ENCODE data around the gene SNCG.

SNCG gene

DNA sequence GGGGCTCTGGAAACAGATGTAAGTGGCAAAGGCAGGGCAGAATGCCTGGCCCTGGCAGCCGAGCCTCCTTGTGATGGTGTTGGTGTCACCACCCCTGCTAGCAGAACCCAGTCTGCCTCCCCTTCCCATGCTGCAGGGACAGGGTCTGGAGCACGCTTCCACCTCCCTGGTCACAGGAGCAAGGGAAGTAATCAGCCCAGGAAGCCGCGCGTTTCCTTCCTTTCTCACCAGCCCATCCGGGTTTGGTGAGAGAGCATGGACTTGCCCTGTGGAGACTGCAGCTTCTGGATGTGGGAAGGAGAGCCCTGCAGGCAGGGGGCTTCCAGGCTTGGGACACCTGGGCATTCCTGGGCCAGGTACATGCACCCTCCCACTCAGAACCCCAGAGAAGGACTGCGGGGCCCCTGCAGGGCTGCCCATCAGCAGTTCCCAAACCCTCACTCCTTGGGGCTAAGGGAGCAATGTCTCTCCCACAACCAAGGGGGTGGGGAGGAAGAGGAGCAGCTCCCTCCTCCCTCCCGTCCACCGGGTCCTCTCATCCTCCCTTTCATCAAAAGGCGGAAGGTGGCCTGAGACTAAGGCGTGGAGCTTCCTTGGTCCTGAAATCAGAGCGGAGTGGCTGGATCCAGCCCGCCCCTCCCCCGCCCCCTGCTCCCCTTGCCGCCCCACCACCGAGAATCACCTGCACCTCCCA is 2.8 kb upstream of the SNCG start:
- TF ChIP-seq ZFX (IDR thresholded peaks at IDR 0.05): no peak
- TF ChIP-seq, protein P1, sequence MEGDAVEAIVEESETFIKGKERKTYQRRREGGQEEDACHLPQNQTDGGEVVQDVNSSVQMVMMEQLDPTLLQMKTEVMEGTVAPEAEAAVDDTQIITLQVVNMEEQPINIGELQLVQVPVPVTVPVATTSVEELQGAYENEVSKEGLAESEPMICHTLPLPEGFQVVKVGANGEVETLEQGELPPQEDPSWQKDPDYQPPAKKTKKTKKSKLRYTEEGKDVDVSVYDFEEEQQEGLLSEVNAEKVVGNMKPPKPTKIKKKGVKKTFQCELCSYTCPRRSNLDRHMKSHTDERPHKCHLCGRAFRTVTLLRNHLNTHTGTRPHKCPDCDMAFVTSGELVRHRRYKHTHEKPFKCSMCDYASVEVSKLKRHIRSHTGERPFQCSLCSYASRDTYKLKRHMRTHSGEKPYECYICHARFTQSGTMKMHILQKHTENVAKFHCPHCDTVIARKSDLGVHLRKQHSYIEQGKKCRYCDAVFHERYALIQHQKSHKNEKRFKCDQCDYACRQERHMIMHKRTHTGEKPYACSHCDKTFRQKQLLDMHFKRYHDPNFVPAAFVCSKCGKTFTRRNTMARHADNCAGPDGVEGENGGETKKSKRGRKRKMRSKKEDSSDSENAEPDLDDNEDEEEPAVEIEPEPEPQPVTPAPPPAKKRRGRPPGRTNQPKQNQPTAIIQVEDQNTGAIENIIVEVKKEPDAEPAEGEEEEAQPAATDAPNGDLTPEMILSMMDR (conservative IDR thresholded peaks at IDR 0.05): no peak
- no peak overlapping the region for H3K27ac ChIP-seq

DNA sequence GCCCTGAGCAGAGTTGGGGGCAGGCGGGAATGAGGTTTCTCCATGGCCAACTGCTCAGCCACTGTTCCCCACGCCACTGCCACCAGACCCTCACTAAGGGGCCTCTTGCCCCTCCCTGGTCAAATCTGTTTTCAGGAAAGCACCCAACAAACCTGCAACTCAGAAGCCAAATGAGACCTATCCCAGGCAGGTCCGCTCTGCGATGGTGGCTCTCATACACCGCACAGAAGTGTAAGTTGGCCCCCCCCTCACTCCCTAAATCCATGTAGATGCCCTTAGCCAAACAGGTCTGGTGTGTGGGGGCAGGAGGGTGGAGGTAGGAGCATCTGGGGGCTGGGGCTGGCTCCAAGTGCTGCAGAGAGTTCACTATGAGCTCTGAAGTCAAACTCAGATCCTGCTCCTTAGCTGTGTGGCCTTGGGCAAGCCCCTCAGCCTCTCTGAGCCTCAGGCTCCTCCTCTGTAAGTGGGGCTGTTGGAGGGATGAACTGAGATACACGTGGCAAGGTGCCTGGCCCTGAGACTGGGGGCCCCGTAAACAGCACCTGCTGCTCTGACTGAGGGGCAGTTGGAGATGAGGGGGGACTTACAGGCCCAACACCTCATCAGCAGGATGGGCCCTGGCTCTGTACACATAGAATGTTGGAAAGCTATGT is 2.1 kb upstream of the SNCG start:
- H3K27ac ChIP-seq: no peak overlapping the region
- no peak for TF ChIP-seq ZFX (IDR thresholded peaks at IDR 0.05)
- TF ChIP-seq, protein P1 (conservative IDR thresholded peaks at IDR 0.05): no peak

DNA sequence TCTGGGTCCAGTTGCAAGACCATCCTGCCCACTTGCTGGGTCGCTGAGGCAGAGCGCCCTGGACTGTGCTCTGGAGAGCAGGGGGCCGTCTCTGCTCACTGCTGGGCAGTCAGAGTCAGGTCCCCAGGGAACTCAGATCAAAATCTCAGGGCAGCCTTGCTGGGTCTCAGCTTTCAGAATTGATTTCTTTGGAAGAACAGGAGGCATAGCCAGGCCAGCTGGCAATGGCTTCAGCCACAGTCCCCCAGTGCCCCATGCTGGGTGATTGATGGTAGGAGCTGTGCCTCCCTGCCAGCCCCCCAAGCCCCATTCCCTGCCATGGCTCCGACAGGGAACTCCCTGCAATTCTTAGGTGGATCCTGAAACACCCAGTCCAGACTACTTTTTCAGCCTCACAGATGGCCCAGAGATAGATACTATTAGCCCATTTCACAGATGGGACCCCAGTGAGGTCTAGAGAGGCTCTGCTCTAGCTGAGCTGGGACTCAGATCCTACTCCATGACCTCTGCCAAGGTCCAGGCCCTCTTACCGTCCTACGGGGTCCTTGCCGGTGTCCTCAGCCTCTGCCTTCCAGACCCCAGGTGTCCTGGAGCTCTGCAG is 1.5 kb upstream of the SNCG start:
- H3K27ac ChIP-seq: no peak overlapping the region
- TF ChIP-seq, protein P1 (conservative IDR thresholded peaks at IDR 0.05): no peak
- no peak for TF ChIP-seq ZFX (IDR thresholded peaks at IDR 0.05)

DNA sequence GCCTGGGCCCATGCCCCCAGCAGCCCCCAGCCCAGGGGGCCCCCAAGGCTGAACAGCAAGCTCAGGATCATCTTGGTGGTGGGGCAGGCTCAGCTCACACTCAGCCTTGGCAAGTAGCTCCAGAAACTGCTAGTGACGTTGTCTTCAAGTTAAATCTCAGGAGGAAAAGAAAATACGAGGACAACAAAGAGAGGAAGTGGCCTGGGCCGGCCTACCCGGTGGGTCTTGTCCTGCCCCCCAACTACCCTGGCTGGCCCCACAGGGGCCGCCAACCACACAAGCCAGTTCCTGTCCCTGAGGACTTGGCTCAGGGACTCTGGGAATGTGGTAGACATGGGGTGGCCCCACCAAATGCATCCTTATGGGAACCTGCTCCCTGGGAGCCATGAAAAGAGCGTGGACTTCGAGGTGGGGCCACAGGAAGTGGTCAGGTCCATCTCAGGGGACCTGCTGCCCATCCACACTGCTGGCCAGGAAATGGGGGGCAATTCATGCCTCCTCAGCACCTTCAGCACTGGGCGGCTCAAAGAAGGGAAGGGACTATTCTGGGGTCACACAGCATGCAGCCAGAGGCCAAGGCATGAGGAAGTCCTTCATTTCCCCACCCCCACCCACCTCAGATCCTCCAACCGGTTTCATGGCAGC is 806 bp upstream of the SNCG start, which contains the start of gene MMRN2:
Gene MMRN2 (minus strand): TSS at position 145 of the 645 bp plus-strand sequence. CDS start 74 bp downstream, at position 71.
- TF ChIP-seq, protein P1 (conservative IDR thresholded peaks at IDR 0.05): no peak
- no peak for TF ChIP-seq ZFX (IDR thresholded peaks at IDR 0.05)
- H3K27ac ChIP-seq: no peak within 1 kb of the TSS

DNA sequence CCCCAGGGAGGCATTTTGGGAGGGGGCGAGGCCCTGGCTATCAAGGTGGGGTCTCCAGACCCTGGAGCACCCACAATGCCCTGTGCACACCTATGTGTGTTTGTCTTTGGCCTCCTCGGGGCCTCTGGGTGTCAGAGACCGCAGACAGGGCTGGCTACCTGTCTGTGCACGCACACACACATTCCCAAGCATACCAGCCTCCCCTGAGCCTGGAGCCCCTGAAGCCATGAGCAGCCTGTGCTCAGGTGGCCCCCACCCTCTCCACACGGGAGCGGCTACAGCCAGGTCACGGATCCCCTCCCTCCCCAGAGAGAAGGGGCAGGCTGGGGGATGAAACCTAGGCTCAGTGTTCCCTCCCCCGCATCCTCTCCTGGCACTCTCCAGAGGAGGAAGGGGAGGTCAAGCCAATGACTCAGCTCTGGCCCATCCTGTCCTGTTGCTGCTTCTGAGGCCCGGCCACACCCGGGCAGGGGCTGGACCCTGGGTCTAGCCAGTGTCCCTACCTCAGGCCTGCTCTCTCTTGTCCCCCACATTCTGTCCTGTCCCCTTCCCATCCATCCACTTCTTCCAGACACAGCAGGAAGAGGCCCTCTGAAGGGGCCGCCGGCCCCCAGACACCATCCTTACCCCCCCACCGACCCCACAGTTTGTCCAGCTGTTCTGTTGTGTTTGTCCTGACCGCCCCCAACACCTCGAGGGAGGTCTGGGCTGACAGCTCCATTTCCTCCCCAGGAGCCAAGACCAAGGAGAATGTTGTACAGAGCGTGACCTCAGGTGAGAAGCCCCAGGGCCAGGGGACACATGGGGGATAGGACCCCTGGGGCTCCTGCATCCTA is 720 bp downstream of the SNCG start:
- H3K27ac ChIP-seq: peak overlapping the region; percentile 34
- TF ChIP-seq, protein P1 (conservative IDR thresholded peaks at IDR 0.05): no peak
- TF ChIP-seq ZFX (IDR thresholded peaks at IDR 0.05): no peak

DNA sequence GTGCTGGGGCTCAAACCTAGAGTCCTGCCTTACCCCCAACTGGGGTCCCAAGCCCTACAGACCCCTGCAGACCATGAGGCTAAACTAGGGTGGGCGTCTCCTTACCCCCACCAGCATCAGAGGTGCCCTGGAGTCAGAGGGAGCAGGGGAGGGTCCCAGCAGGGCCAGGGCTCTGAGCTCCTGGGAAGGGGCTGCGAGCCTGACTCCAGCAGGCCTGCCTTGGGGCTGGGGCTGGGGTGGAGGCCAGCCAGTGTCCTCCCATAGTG is 1.3 kb downstream of the SNCG start:
- peak overlapping the region; percentile 34 for H3K27ac ChIP-seq
- TF ChIP-seq, protein P1 (conservative IDR thresholded peaks at IDR 0.05): no peak
- TF ChIP-seq ZFX (IDR thresholded peaks at IDR 0.05): no peak

Data from C4-2B (cell line).